HG02798 (cell line): ENCODE data around the gene PBX4.

Source experiments
- ATAC-seq: cut with Tn5 transposase; IDR thresholded peaks from one replicate; pipeline ENCODE4 v1.9.1; 2021; ENCODE audit warnings: mild to moderate bottlenecking; ENCODE audit not compliant: unreplicated experiment, poor library complexity

The PBX4 gene

GRCh38 chr19:19561946-19562664 lies 56.4 kb downstream of the PBX4 start:
- ATAC-seq = no peak

- ATAC-seq = no peak
Observed at GRCh38 chr19:19559931-19560330, 58.6 kb downstream of the PBX4 start.

GRCh38 chr19:19558636-19559035 lies 59.9 kb downstream of the PBX4 start:
- ATAC-seq = no peak

GRCh38 chr19:19558055-19558454 lies 60.4 kb downstream of the PBX4 start:
- ATAC-seq = no peak

- no peak for ATAC-seq
Observed at GRCh38 chr19:19554074-19555023, 64.1 kb downstream of the PBX4 start.

- no peak for ATAC-seq
Observed at GRCh38 chr19:19553670-19554069, 64.8 kb downstream of the PBX4 start.

GRCh38 chr19:19552798-19553197 lies 65.7 kb downstream of the PBX4 start:
- ATAC-seq = no peak

GRCh38 chr19:19551853-19552192 lies 66.7 kb downstream of the PBX4 start:
- ATAC-seq = no peak

- no peak for ATAC-seq
Observed at GRCh38 chr19:19550972-19551852, 67.3 kb downstream of the PBX4 start.

GRCh38 chr19:19550485-19550929 lies 68.0 kb downstream of the PBX4 start:
- no peak for ATAC-seq

GRCh38 chr19:19549804-19550464 lies 68.6 kb downstream of the PBX4 start:
- no peak for ATAC-seq

GRCh38 chr19:19548915-19549759 lies 69.3 kb downstream of the PBX4 start:
- no peak for ATAC-seq

GRCh38 chr19:19547674-19548336 lies 70.7 kb downstream of the PBX4 start:
- no peak for ATAC-seq

GRCh38 chr19:19546751-19547162 lies 71.7 kb downstream of the PBX4 start:
- ATAC-seq = no peak

- ATAC-seq = no peak
Observed at GRCh38 chr19:19545707-19546106, 72.8 kb downstream of the PBX4 start.

GRCh38 chr19:19544954-19545591 lies 73.4 kb downstream of the PBX4 start:
- ATAC-seq = no peak

GRCh38 chr19:19544257-19544953 lies 74.1 kb downstream of the PBX4 start:
- no peak for ATAC-seq

GRCh38 chr19:19543640-19544039 lies 74.8 kb downstream of the PBX4 start:
- ATAC-seq = no peak
